GM12892 (cell line): ENCODE results near the gene ZNF613.
"Not testable (repeated sequence)": the region's sequence is repeated elsewhere in the genome, so short reads cannot be mapped to it uniquely, and the experiment has no call there.

Source experiments
- DNase-seq: peaks from one replicate; pipeline ENCODE4 v3.0.0; 2011; ENCODE audit not compliant: insufficient read length
- FAIRE-seq: peaks from 2 replicates; lab custom pipeline; 2011; peaks lifted over from hg19 to GRCh38; lab: Jason Lieb, UNC
- POLR2A ChIP-seq: IDR thresholded peaks from 2 replicates; pipeline ENCODE4 v1.6.1; 2011; ENCODE audit warnings: low read depth, low read length, control low read depth
- POLR2AphosphoS5 ChIP-seq: IDR thresholded peaks from 2 replicates; pipeline ENCODE4 v1.6.1; 2011; ENCODE audit warnings: low read depth, low read length, control low read depth
- TAF1 ChIP-seq: IDR thresholded peaks from 2 replicates; pipeline ENCODE4 v1.6.1; 2011; ENCODE audit warnings: low read depth, mild to moderate bottlenecking, control low read depth, low read length, borderline replicate concordance

Gene ZNF613

DNA sequence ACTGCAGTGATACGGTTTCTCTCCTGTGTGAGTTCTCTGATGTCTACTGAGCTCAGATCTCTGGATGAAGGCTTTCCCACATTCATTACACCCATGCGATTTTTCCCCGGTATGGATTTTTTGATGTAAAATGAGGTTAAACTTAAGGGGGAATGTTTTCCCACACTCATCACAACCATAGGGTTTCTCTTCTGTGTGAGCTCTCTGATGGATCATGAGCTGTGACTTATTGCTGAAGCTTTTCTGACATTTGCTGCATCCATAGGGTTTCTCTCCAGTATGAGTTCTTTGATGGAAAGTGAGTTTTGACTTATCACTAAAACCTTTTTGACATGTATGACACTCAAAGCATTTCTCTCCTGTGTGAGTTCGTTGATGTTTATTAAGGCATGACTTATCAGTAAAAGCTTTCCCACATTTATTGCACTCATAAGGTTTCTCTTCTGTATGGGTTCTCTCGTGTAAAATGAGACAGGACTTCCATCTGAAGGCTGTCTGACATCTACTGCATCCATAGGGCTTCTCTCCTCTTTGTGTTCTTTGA lies 11.9 kb upstream of the ZNF613 start:
- FAIRE-seq = no peak
- DNase-seq = no peak
- TF ChIP-seq POLR2AphosphoS5 (no peak), POLR2A (no peak), TAF1 (no peak)

DNA sequence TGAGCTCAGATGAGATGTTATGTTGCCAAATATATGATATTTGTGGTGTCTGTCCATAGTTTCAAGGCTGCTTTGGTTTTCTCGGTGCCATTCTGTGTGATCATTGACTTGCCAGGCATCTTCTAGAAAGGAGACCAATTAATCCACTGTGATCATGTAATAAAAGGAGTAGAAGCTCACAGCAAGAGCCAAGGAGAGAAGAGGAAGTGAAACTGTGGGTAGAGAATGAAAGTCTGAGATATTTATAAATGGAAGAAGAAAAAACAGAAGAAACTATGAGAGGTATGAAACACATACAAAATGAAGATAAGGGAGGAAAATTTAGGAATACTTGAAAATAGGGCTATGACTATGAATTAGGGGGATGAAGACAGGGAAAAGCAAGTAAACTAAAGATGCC lies 11.1 kb upstream of the ZNF613 start:
- TF ChIP-seq POLR2AphosphoS5 (no peak), TAF1 (no peak), POLR2A (no peak)
- FAIRE-seq = no peak
- no peak for DNase-seq

DNA sequence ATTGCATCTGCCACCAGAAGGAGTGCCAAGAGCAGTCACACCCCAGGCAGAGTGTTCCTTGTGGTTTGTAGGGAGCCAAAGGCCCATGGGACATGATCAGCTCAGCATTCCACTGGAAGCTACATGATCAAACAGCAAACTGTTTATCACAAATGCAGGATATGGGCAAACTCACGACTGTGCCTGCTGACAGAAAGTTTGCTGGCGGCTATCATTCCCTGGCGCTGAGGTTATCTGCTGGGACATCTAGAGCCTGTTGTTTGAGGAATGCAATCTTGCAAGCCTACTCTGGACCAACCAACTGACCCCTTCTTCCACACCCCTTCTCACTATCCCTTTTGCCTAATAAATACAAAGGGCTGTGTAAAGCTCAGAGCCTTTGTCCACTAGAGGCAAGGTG lies 7.7 kb upstream of the ZNF613 start:
- FAIRE-seq = no peak
- no peak for DNase-seq
- TF ChIP-seq TAF1 (no peak), POLR2AphosphoS5 (no peak), POLR2A (no peak)

DNA sequence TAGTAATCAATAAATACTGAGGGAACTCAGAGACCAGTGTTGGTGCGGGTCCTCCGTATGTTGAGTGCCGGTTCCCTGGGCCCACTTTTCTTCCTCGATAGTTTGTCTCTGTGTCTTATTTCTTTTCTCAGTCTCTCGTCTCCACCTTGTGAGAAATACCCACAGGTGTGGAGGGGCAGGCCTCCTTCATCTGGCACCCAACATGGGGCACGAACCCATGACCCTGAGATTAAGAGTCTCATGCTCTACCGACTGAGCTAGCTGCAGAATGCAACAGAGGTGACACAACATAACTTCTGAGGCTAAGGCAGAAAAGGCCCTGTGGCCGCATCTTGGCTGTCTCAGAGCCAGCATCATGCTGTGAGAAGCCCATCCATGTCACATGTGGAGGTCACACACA lies 5.3 kb upstream of the ZNF613 start:
- no peak for DNase-seq
- no peak for FAIRE-seq
- TF ChIP-seq POLR2AphosphoS5 (no peak), POLR2A (no peak), TAF1 (no peak)

DNA sequence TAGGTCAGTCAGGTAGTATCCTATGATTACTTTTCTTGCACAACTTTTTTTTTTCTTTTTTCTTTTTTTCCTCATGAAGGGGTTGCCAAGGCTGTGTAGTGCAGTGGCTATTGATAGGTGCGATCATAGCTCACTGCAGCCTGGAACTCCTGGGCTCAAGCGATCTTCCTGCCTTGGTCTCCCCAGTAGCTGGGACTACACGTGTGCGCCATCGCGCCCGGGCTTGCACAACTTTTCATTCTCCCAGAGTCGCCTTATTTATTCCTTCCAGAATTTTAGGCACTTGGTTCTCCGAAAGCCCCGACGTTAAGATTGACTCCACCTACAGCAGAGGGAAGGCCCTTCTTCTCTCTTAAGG lies 867 bp upstream of the ZNF613 start:
- no peak for FAIRE-seq

DNA sequence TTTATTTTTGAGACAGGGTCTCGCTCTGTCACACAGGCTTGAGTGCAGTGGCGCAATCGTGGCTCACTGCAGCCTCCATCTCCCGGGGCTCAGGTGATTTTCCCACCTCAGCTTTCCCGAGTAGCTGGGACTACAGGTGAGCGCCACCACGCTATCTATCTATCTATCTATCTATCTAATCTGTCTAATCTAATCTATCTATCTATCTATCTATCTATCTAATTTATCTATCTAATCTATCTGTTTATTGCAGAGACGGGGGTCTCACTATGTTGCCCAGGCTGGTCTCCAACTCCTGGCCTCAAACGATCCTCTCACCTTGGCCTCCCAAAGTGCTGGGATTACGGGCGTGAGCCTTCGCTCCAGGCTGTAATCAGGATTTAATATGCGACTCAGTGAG lies 587 bp downstream of the ZNF613 start:
- FAIRE-seq (no peak), DNase-seq (no peak)
- TF ChIP-seq TAF1 (no peak), POLR2AphosphoS5 (no peak), POLR2A (no peak)

More for the DNA sequence above, 867 bp upstream of the ZNF613 start:
- DNase-seq = no peak
- TF ChIP-seq POLR2A (no peak), TAF1 (no peak), POLR2AphosphoS5 (no peak)

DNA sequence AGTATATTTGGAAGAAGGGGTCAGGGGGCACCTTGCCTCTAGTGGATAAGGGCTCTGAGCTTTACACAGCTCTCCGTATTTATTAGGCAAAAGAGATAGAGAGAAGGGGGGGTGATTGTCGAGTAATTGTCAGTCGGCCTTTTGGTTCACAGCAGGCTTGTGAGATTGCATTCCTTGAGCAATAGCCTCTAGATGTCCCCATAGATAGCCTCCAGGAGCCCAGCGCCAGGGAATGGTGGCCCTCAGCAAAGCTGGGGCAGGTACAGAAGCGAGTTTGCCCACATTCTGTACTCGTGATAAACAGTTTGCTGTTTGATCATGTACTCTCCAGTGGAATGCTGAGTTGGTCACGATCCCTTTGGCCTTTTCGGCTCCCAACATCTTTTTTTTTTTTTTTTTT lies 4.6 kb downstream of the ZNF613 start:
- FAIRE-seq (no peak), DNase-seq (no peak)
- TF ChIP-seq POLR2AphosphoS5 (no peak), POLR2A (no peak), TAF1 (no peak)

DNA sequence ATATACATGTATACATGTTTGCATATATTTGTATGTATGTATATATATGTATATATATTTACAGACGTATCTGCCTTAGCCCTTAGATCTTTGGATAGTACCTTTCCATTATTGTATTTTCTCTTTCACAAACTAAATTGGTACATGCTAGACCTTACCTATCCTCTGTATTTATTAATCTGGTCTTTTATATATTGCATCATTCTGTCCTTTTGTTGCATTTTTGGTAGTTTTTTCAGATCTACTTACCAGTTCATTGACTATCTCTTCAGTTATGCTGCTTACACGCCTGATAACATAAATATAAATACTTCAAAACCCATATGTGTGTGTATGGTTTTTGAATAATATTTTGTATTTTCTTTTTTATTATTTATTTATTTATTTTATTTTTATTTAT lies 11.7 kb downstream of the ZNF613 start:
- no peak for DNase-seq
- TF ChIP-seq POLR2AphosphoS5 = no peak
- no peak for TF ChIP-seq TAF1
- no peak for TF ChIP-seq POLR2A
- FAIRE-seq = no peak

DNA sequence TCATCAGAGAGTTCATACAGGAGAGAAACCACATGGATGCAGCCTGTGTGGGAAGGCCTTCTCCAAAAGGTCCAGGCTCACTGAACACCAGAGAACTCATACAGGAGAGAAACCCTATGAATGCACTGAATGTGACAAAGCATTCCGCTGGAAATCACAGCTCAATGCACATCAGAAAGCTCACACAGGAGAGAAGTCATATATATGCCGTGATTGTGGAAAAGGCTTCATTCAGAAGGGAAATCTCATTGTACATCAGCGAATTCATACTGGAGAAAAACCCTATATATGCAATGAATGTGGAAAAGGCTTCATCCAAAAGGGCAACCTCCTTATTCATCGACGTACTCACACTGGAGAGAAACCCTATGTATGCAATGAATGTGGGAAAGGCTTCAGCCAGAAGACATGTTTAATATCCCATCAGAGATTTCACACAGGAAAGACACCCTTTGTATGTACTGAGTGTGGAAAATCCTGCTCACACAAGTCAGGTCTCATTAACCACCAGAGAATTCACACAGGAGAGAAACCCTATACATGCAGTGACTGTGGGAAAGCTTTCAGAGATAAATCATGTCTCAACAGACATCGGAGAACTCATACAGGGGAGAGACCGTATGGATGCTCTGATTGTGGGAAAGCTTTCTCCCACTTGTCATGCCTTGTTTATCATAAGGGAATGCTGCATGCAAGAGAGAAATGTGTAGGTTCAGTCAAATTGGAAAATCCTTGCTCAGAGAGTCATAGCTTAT lies 17.7 kb downstream of the ZNF613 start:
- DNase-seq (no peak), FAIRE-seq (no peak)
- no peak for TF ChIP-seq POLR2A
- TF ChIP-seq POLR2AphosphoS5 = no peak
- no peak for TF ChIP-seq TAF1

DNA sequence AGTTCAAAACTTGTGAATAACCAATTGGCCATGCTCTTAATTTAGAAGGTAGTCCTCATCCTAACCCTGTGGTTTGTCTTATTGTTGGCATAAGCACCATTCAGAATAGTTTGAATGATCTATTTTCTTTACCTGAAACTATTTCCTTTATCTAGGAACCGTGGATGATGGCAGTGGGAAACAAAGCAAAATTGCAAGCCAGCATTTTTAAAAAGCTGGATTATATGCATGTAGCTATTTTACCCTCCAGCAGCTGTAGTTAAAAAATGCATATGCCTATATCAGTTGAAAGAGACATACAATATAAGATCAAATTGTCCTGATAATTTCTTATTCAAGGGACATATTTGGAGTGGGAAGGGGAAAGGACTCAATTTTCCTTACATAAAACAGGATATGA lies 19.3 kb downstream of the ZNF613 start:
- DNase-seq (no peak), FAIRE-seq (no peak)
- TF ChIP-seq POLR2AphosphoS5 (no peak), POLR2A (no peak), TAF1 (no peak)

DNA sequence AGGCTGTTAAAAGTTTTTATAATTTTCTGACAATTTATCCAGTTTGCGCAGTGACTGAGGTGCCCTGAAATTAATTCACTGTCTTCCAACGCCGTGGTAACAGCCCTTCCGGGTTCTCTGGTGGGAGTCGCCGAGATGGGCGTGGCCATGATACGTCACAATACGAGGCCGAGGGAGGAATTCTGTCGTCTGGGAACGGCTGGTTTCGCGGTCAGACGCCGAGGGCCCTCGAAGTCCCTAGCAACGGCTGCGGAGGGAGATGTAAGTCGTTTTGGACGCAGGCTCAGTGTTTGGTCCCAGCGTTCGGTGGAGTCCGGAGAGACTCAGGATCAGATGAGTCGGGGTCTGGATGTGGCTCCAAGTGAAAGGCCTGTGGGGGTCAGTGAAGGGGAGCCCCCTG lies 21.7 kb downstream of the ZNF613 start:
- no peak for TF ChIP-seq POLR2AphosphoS5
- TF ChIP-seq TAF1 = no peak
- TF ChIP-seq POLR2A = no peak
- no peak for DNase-seq
- FAIRE-seq = no peak

DNA sequence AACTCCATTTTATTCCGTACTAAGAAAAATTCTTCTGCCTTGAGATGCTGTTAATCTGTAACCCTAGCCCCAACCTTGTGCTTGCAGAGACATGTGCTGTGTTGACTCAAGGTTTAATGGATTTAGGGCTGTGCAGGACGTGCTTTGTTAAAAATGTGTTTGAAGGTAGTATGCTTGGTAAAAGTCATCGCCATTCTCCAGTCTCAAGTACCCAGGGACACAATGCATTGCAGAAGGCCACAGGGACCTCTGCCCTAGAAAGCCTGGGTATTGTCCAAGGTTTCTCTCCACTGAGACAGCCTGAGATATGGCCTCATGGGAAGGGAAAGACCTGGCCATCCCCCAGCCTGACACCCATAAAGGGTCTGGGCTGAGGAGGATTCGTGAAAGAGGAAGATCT lies 30.6 kb downstream of the ZNF613 start:
- FAIRE-seq, DNase-seq: not testable (repeated sequence)

DNA sequence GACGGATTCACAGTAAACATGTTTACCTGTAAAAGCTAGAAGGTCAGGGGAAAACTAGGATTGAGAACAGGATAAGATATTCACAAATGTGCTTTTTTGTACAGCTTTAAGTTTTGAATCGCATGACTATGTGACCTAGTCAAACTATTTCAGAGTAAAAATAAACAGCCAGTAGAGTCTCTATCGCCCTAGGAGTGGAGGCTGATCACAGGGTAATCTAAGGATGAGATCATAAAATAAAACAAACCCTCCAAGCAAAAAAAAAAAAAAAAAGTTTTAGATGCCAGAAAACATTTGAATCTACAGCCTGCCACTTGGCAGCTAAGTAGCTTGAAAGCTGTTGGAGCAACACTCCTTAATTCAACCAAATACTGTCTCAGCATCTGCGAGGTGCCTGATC lies 32.5 kb downstream of the ZNF613 start:
- FAIRE-seq = no peak
- TF ChIP-seq POLR2AphosphoS5 (no peak), POLR2A (no peak), TAF1 (no peak)
- no peak for DNase-seq

DNA sequence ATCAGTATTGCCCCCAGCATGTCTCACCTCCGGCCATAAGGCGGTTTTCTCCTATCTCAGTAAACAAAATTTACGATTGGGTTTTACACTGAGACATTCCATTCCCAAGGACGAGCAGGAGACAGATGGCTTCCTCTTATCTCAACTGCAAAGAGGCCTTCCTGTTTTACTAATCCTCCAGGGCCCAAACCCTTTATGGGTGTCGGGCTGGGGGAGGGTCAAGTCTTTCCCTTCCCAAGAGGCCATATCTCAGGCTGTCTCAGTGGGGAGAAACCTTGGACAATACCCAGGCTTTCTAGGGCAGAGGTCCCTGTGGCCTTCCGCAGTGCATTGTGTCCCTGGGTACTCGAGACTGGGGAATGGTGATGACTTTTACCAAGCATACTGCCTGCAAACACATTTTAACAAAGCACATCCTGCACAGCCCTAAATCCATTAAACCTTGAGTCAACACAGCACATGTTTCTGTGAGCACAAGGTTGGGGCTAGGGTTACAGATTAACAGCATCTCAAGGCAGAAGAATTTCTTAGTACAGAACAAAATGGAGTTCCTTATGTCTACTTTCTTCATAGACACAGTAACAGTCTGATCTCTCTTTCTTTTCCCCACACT lies 33.5 kb downstream of the ZNF613 start:
- not testable (repeated sequence) for DNase-seq

More for the DNA sequence above, 33.5 kb downstream of the ZNF613 start:
- FAIRE-seq = not testable (repeated sequence)
